Esophagus squamous epithelium (tissue), 4 donors: ENCODE results near the gene SH3PXD2A.

ENCODE experiments used
- CTCF ChIP-seq, 6 experiments: fragments of 450-650 bp in 4 of 6; fragments of 200-600 bp in 2 of 6; sonication (generic) in 2 of 6; IDR thresholded peaks; one replicate each; pipeline ENCODE4 v1.5.1; 2016 to 2019; ENCODE audit warnings: antibody characterized with exemption in 6 of 6, mild to moderate bottlenecking in 4 of 6, moderate library complexity in 4 of 6
- POLR2A ChIP-seq, 4 donors: fragments of 450-650 bp; IDR thresholded peaks; one replicate each; pipeline ENCODE4 v1.6.1; 2017; ENCODE audit warnings: antibody characterized with exemption in 4 of 4, mild to moderate bottlenecking in 4 of 4, moderate library complexity in 3 of 4

DNA sequence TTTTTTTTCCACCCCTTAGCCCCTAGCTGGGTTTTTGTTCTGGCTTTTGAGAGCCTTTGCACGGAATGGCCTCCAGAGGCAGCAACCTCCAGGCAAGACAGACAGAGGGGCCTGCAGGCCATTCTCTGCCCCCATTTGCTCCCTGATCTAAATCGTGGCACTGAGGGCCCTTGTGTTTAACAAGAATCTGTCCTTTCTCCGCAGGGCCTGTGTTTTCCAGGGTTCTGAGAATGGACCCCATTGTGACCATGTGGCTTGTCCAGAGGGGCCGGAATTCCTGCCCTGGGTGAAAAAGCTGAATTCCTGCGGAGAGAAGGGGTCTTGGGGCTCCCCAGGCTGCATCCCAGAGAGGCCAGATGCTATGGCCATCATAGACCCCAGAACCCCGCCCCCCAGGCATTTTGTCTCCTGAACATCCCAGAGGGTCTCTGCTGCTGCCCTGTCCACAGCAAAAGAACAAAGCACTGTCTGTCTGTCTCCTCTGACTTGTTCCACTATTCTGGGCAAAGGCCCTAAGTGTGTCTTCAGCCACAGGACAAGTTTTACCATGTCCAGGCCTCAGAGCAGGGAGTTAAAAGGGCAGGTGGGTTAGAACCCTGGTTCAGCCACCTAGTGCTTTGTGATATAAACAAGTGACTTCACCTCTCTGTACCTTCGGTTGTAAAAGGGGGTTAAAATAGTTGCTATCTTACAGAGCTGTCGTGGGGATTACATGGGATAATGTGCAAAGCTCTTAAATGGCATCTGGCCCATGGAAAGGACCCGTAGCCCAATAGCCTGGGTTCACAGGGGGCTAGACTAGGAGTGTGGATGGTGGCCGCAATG is 155.6 kb downstream of the SH3PXD2A start:
- TF ChIP-seq CTCF (IDR thresholded peaks at IDR 0.05), result no peak
- no peak for TF ChIP-seq POLR2A (IDR thresholded peaks at IDR 0.05)
